Activated CD8-positive, alpha-beta memory T cell treated with anti-CD3 and anti-CD28 coated beads for 24 hours (primary cell): ENCODE data around the gene S100PBP.

Experiments used
- DNase-seq: peaks from one replicate; pipeline ENCODE4 v3.0.0-alpha.2; 2020

The S100PBP gene

GRCh38 chr1:32871364-32872191 is 54.1 kb downstream of the S100PBP start:
- peak; percentile 63 for DNase-seq

GRCh38 chr1:32872192-32872460 is 54.7 kb downstream of the S100PBP start:
- no peak for DNase-seq

- peak; percentile 50 for DNase-seq
Observed at GRCh38 chr1:32873484-32873883, 56.0 kb downstream of the S100PBP start.

- peak; percentile 49 for DNase-seq
Observed at GRCh38 chr1:32874860-32875752, 57.7 kb downstream of the S100PBP start.

- DNase-seq, result peak; percentile 84
Observed at GRCh38 chr1:32876341-32877210, 59.1 kb downstream of the S100PBP start.

GRCh38 chr1:32877211-32878110 is 60.0 kb downstream of the S100PBP start:
- DNase-seq, result no peak

GRCh38 chr1:32878183-32878582 is 60.7 kb downstream of the S100PBP start:
- DNase-seq, result no peak

- DNase-seq, result no peak
Observed at GRCh38 chr1:32878637-32879041, 61.2 kb downstream of the S100PBP start.

GRCh38 chr1:32881291-32881690 is 63.8 kb downstream of the S100PBP start:
- DNase-seq, result no peak

GRCh38 chr1:32881871-32882850 is 64.7 kb downstream of the S100PBP start:
- DNase-seq, result no peak

- no peak for DNase-seq
Observed at GRCh38 chr1:32883338-32884031, 66.0 kb downstream of the S100PBP start.

GRCh38 chr1:32884032-32884372 is 66.5 kb downstream of the S100PBP start:
- no peak for DNase-seq

- DNase-seq, result no peak
Observed at GRCh38 chr1:32884726-32885125, 67.3 kb downstream of the S100PBP start.

- DNase-seq, result no peak
Observed at GRCh38 chr1:32885676-32886003, 68.2 kb downstream of the S100PBP start.

GRCh38 chr1:32886004-32886827 is 68.8 kb downstream of the S100PBP start, which contains the start of gene HPCA:
Gene HPCA, plus strand, starts transcription at chr1:32886491. Its CDS starts 2,408 bp downstream, at chr1:32888899.
- peak; percentile 68 for DNase-seq

- DNase-seq, result no peak
Observed at GRCh38 chr1:32886828-32887414, 69.5 kb downstream of the S100PBP start.

GRCh38 chr1:32887623-32888022 is 70.2 kb downstream of the S100PBP start:
- no peak for DNase-seq

- DNase-seq, result no peak
Observed at GRCh38 chr1:32888134-32888533, 70.7 kb downstream of the S100PBP start.
